Tibial nerve (tissue), 4 donors: ENCODE data around the gene ADRA2B. TPM values are rescaled to one million over a fixed set of nuclear protein-coding genes. Genes with fewer than 3 reads are reported as not detected.

Source experiments
- DNase-seq, 2 donors: peaks; one replicate each; pipeline ENCODE4 v3.0.0-alpha.2; 2019; ENCODE audit warnings: low spot score in 2 of 2
- H3K27ac ChIP-seq, 4 donors: fragments of 200-600 bp; sonication (generic) in 3 of 4; one replicate each; pipeline ENCODE4 v1.5.1; 2017 to 2019; ENCODE audit warnings: mild to moderate bottlenecking in 1 of 4
- H3K27me3 ChIP-seq, 2 donors: fragments of 200-600 bp; sonication (generic) in 1 of 2; one replicate each; pipeline versions ENCODE4 v1.5.1 to v1.6.0; 2017 to 2019
- H3K36me3 ChIP-seq, 3 donors: fragments of 200-600 bp; sonication (generic); one replicate each; pipeline ENCODE4 v1.5.1; 2018 to 2019
- H3K4me1 ChIP-seq, 4 donors: fragments of 200-600 bp; sonication (generic) in 3 of 4; one replicate each; pipeline ENCODE4 v1.5.1; 2017 to 2019
- H3K4me3 ChIP-seq, 4 donors: fragments of 200-600 bp; sonication (generic) in 3 of 4; one replicate each; pipeline ENCODE4 v1.5.1; 2017 to 2019; ENCODE audit warnings: mild to moderate bottlenecking in 1 of 4, moderate library complexity in 1 of 4
- H3K9me3 ChIP-seq, 4 donors: fragments of 200-600 bp; sonication (generic) in 3 of 4; one replicate each; pipeline ENCODE4 v1.5.1; 2017 to 2019
- EP300 ChIP-seq, 2 donors: sonication (generic); formaldehyde crosslinking; IDR thresholded peaks; one replicate each; pipeline ENCODE4 v1.6.1; 2017; ENCODE audit warnings: antibody characterized with exemption in 2 of 2, mild to moderate bottlenecking in 1 of 2
- POLR2A ChIP-seq, 2 donors: fragments of 450-650 bp; IDR thresholded peaks; one replicate each; pipeline ENCODE4 v1.6.1; 2017; ENCODE audit warnings: antibody characterized with exemption in 2 of 2, mild to moderate bottlenecking in 2 of 2, moderate library complexity in 2 of 2
- WGBS, 2 donors: methylation state at CpG; one replicate each; pipeline ENCODE4 v1.1.5; 2018; 5-methylcytosine and 5-hydroxymethylcytosine counted together
- total RNA-seq, 4 donors: library from RNA; depleted of rRNA; stranded (reverse); fragments of >200 nt; gene quantifications; one replicate each; pipeline ENCODE4 v1.1.0, GENCODE V29; 2016
- TF ChIP-seq, protein P1 (sequence below), 5 experiments: fragments of 200-600 bp in 3 of 5; fragments of 450-650 bp in 2 of 5; sonication (generic) in 3 of 5; IDR thresholded peaks; one replicate each; pipeline ENCODE4 v1.5.1; 2016 to 2019; ENCODE audit warnings: antibody characterized with exemption in 5 of 5, mild to moderate bottlenecking in 3 of 5, moderate library complexity in 2 of 5

The ADRA2B gene
- total RNA-seq, 4 donors from 2014 or later: 2.1 to 5.0 (median 4.7) TPM

DNA sequence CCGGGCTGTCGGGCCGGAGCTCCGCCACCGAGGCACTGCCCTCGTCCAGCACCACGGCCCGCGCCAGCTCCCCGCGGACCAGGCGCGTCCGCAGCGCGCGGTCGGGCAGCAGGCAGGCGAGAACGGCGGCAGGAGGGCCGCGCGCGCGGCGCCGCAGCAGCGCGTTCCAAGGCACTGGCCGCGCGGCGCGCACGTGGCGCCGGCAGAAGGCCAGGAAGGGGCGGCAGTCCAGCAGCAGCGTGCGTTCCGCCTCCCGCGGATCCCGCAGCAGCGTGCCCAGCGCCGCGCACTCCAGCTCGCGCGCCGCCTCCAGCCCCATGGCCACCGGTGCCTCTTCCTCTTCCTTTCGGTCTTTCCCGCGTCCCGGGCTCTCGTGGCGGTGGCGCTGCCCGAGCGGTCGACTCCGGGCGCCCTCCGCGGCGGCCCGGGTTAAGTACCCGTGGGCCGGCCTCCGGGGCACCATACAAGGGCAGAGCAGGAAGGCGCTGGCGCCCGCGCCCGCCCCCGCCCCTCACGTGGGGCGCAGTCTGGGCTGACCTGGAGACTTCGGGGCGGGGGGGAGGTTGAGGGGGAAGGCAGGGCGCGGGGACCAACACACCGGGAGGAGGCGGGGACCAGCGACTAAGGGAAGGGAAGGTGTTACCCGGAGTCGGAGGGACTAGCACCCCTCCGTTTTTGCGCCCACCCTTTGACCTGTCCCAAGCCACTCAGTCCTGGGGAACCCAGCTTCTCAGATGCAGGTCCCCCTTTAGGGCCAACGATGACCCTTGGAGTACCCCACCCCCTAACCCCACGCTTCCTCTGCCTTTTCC is 28.9 kb upstream of the ADRA2B start, which contains the start of gene DUSP2:
DUSP2 (minus strand) TSS at position 405 of the 812 bp plus-strand sequence; CDS start at position 319, 86 bp downstream.
- DNase-seq: peak; percentile 27 to 30
- Histone ChIP-seq H3K27me3 (peaks cover 0 to 13% of the 10 kb centered on the region in 2 donors), H3K9me3 (no peaks in the 10 kb centered on the region), H3K36me3 (no peaks in the 10 kb centered on the region), H3K27ac (peak within 1 kb of the TSS; percentile 45 to 83 (median 58)), H3K4me1 (peaks cover 0 to 32% (median 15%) of the 10 kb centered on the region in 4 donors), H3K4me3 (peak within 1 kb of the TSS; percentile 39 to 69 (median 57))
- 3 to 5% methylated on average over 76 to 86 of the region's 94 CpGs for WGBS, 2 donors
- TF ChIP-seq EP300 (IDR thresholded peaks at IDR 0.05): peak in 1 of 2 donors; percentile 51
- peak in 1 of 2 donors; percentile 51 for TF ChIP-seq POLR2A (IDR thresholded peaks at IDR 0.05)
- TF ChIP-seq, protein P1, sequence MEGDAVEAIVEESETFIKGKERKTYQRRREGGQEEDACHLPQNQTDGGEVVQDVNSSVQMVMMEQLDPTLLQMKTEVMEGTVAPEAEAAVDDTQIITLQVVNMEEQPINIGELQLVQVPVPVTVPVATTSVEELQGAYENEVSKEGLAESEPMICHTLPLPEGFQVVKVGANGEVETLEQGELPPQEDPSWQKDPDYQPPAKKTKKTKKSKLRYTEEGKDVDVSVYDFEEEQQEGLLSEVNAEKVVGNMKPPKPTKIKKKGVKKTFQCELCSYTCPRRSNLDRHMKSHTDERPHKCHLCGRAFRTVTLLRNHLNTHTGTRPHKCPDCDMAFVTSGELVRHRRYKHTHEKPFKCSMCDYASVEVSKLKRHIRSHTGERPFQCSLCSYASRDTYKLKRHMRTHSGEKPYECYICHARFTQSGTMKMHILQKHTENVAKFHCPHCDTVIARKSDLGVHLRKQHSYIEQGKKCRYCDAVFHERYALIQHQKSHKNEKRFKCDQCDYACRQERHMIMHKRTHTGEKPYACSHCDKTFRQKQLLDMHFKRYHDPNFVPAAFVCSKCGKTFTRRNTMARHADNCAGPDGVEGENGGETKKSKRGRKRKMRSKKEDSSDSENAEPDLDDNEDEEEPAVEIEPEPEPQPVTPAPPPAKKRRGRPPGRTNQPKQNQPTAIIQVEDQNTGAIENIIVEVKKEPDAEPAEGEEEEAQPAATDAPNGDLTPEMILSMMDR (IDR thresholded peaks at IDR 0.05): peak in 1 of 5 experiments; percentile 14

DNA sequence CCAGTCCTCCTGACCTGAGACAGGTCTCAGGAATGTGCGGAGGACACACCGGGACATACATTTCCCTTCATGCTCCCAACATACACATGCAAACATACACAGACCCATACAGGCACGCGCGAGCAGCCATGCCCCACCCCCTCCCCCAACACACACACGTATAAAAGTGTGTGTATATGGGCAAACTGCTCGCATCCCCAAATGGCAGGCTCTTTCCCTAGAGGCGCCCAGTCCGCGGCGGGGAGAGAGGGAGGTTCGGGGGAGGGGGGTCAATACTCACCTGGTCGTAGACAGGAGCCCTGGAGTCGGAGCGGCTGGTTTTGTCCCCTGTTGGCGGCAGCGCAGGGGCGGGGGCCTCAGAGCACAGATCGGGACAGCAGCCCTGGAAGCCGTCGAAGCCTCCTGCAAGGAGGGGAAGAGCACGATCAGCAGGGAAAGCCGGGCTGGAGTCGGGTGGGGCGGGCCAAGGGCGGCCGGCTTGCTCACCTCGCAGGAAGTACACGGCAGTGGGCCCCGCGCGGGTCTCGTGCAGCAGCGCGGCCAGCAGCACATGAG is 28.2 kb upstream of the ADRA2B start:
- peak overlapping the region in 2 of 4 donors; percentile 56 to 83 for H3K27ac ChIP-seq
- H3K9me3 ChIP-seq: no peaks in the 10 kb centered on the region
- no peaks in the 10 kb centered on the region for H3K36me3 ChIP-seq
- peaks cover 0 to 32% (median 15%) of the 10 kb centered on the region in 4 donors for H3K4me1 ChIP-seq
- WGBS, 2 donors: 8 to 11% methylated on average over 14 to 31 of the region's 35 CpGs
- TF ChIP-seq EP300 (IDR thresholded peaks at IDR 0.05): no peak
- TF ChIP-seq POLR2A (IDR thresholded peaks at IDR 0.05): no peak
- TF ChIP-seq, protein P1 (IDR thresholded peaks at IDR 0.05): no peak
- H3K27me3 ChIP-seq: peaks cover 0 to 13% of the 10 kb centered on the region in 2 donors
- H3K4me3 ChIP-seq: peak overlapping the region; percentile 12 to 69 (median 50)
- no peak for DNase-seq

DNA sequence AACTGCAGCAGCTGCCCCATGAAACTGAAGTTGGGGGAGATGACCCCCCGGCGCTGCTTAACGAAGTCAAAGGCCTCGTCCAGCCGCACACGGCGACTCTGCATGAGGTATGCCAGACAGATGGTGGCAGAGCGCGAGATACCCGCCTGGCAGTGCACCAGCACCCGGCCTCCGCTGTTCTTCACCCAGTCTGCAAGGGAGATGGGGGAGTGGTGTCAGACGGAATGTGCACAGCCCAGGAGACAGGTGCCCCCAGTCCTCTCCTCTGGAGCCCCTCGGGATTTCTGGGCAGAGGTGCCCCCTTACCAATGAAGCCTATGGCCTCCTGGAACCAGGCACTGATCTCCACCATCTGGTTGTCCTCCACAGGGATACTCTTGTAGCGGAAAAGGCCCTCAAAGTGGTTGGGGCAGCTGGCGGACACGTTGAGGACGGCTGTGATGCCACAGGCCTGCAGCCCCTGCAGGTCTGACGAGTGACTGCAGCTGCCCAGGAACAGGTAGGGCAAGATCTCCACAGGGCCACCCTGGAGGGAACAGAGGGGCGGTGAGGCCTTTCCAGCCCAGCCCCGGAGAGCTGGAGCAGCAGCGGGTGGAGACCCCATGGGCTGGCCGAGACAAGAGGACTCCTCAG is 27.6 kb upstream of the ADRA2B start:
- DNase-seq: no peak
- H3K4me1 ChIP-seq: peaks cover 0 to 31% (median 15%) of the 10 kb centered on the region in 4 donors
- H3K36me3 ChIP-seq: no peaks in the 10 kb centered on the region
- no peaks in the 10 kb centered on the region for H3K9me3 ChIP-seq
- H3K27ac ChIP-seq: peak overlapping the region in 1 of 4 donors; percentile 83
- peak overlapping the region in 2 of 4 donors; percentile 60 to 69 for H3K4me3 ChIP-seq
- TF ChIP-seq EP300 (IDR thresholded peaks at IDR 0.05) (no peak), POLR2A (IDR thresholded peaks at IDR 0.05) (no peak)
- TF ChIP-seq, protein P1 (IDR thresholded peaks at IDR 0.05): peak in 1 of 5 experiments; percentile 10
- 89 to 93% methylated on average over 22 to 23 of the region's 23 CpGs for WGBS, 2 donors
- peaks cover 0 to 13% of the 10 kb centered on the region in 2 donors for H3K27me3 ChIP-seq

DNA sequence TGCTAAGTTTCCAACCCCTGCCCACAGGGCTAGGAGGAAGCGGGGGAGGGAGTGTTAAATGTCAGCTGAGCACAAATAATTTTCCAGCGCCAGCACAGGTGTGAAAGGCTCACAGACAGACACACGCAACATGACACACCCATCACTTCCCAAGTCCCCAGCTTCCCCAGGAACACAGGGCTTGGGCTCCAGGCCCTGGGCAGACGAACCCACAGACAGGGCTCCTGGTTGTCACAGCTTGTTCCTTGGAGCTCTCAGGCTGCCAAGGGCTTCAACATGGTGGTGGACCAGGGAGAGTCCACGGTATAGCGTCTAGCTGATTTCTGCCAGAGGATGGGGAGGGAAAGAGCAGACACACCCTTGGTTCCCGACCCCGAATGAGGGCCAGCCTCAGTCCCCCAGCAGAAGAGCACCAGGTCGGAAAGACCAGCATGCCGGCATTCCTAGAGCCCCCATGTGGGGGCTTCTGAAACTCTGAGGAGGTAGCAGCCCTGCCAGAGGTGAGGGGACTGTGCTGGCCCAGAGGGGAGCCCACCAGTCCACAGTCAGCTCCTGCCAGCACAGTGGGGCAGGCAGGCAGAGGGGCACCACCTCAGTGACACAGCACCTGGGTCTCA is 27.0 kb upstream of the ADRA2B start:
- H3K4me3 ChIP-seq: peak overlapping the region in 1 of 4 donors; percentile 60
- WGBS, 2 donors: 81 to 94% methylated on average over 5 to 9 of the region's 10 CpGs

More for the DNA sequence above, 27.0 kb upstream of the ADRA2B start:
- Histone ChIP-seq H3K9me3 (no peaks in the 10 kb centered on the region), H3K27ac (no peak overlapping the region), H3K4me1 (peaks cover 0 to 27% (median 15%) of the 10 kb centered on the region in 4 donors), H3K36me3 (no peaks in the 10 kb centered on the region), H3K27me3 (peaks cover 0 to 13% of the 10 kb centered on the region in 2 donors)
- no peak for DNase-seq
- TF ChIP-seq, protein P1 (IDR thresholded peaks at IDR 0.05): no peak
- TF ChIP-seq POLR2A (IDR thresholded peaks at IDR 0.05) (no peak), EP300 (IDR thresholded peaks at IDR 0.05) (no peak)
